PC-9 (cell line): ENCODE measurements around the gene NR6A1.

Source experiments
- EZH2 ChIP-seq: fragments of 200-600 bp; sonication (generic); IDR thresholded peaks from 2 replicates; pipeline ENCODE4 v1.8.0; 2017; ENCODE audit warnings: antibody characterized with exemption, low read depth
- TF ChIP-seq, protein P1 (sequence below): fragments of 200-600 bp; sonication (generic); conservative IDR thresholded peaks from 2 replicates; pipeline ENCODE4 v1.6.1; 2017; ENCODE audit warnings: mixed run types, antibody characterized with exemption, mild to moderate bottlenecking, moderate library complexity

DNA sequence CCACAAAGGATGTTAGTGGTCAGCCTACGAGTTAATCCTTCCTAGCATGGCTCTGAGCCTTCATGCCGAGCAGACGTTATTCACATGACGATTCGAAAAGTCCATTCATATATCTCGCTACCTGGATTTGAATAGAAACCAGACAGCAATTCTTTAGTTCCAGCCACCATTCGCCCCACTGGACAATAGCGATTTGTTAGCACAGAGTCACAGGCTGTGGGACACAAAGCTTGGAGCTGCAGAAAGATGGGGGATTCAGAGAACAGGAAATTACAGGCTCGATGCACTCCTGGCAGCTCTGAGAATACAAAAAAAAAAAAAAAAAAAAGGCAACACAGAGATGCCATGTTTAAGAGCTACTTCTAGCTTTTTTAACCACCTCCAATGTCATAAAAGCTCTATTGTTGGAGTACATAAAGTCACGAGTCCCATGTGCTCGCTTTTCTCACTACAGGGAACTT is 110.7 kb downstream of the NR6A1 start:
- TF ChIP-seq, protein P1, sequence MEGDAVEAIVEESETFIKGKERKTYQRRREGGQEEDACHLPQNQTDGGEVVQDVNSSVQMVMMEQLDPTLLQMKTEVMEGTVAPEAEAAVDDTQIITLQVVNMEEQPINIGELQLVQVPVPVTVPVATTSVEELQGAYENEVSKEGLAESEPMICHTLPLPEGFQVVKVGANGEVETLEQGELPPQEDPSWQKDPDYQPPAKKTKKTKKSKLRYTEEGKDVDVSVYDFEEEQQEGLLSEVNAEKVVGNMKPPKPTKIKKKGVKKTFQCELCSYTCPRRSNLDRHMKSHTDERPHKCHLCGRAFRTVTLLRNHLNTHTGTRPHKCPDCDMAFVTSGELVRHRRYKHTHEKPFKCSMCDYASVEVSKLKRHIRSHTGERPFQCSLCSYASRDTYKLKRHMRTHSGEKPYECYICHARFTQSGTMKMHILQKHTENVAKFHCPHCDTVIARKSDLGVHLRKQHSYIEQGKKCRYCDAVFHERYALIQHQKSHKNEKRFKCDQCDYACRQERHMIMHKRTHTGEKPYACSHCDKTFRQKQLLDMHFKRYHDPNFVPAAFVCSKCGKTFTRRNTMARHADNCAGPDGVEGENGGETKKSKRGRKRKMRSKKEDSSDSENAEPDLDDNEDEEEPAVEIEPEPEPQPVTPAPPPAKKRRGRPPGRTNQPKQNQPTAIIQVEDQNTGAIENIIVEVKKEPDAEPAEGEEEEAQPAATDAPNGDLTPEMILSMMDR = no peak
- no peak for TF ChIP-seq EZH2
